GM12878 (cell line): Measurements from ENCODE around the gene RALBP1. TPM values are rescaled to one million over a fixed set of nuclear protein-coding genes. Genes with fewer than 3 reads are reported as not detected.

Experiments used
- ATAC-seq: fragments of 200-7000 bp; cut with Tn5 transposase; 3 replicates; pipeline ENCODE4 v1.9.1; 2020; ENCODE audit warnings: mild to moderate bottlenecking, moderate library complexity
- BruUV-seq: library from RNA; stranded (reverse); fragments of 400-500 nt; replicated peaks from 2 replicates; lab custom pipeline; 2021; lab: Mats Ljungman, UMichigan
- CTCF ChIA-PET: fragments of 300-600 bp; sonication (Branson Sonifier 250); formaldehyde crosslinking; extraction: SDS; loops from one replicate; lab custom pipeline; 2021; ENCODE audit warnings: inconsistent platforms; lab: Yijun Ruan, JAX
- POLR2A ChIA-PET: fragments of 350-600 bp; formaldehyde crosslinking; extraction: SDS; loops from one replicate; lab custom pipeline; 2021; ENCODE audit warnings: inconsistent platforms; lab: Charles Lee
- RAD21 ChIA-PET: fragments of 300-600 bp; sonication (Branson Sonifier 250); formaldehyde crosslinking; loops from one replicate; lab custom pipeline; 2023; ENCODE audit warnings: antibody characterized with exemption; ENCODE audit not compliant: unreplicated experiment; lab: Charles Lee
- SMC1A ChIA-PET: fragments of 300-600 bp; sonication (Branson Sonifier 250); formaldehyde crosslinking; loops from one replicate; lab custom pipeline; 2023; ENCODE audit not compliant: unreplicated experiment, uncharacterized antibody; lab: Charles Lee
- DNase-seq: peaks from one replicate; pipeline ENCODE4 v3.0.0-alpha.2; 2011; ENCODE audit warnings: low read depth, low spot score
- FAIRE-seq: peaks from 3 replicates; lab custom pipeline; 2011; peaks lifted over from hg19 to GRCh38; lab: Jason Lieb, UNC
- H2AFZ ChIP-seq: 2 replicates; pipeline ENCODE4 v1.6.0; 2011; ENCODE audit warnings: low read depth, low read length, control low read depth; ENCODE audit not compliant: control insufficient read depth
- H3K27ac ChIP-seq: 2 replicates; pipeline ENCODE4 v1.5.1; 2011; ENCODE audit warnings: control low read depth; ENCODE audit not compliant: control insufficient read depth, insufficient read depth
- H3K27me3 ChIP-seq, 2 experiments: replicated peaks in 1 of 2; 2 replicates each; pipeline versions ENCODE4 v1.6.0 to v1.6.1; 2011; ENCODE audit warnings: low read length in 1 of 2; ENCODE audit not compliant: control insufficient read depth in 2 of 2, insufficient read depth in 2 of 2
- H3K36me3 ChIP-seq, 2 experiments: 2 replicates each; pipeline ENCODE4 v1.5.1; 2011; ENCODE audit warnings: low read length in 1 of 2; ENCODE audit not compliant: control insufficient read depth in 2 of 2, insufficient read depth in 2 of 2
- H3K4me1 ChIP-seq: 2 replicates; pipeline ENCODE4 v1.6.1; 2011; ENCODE audit warnings: mild to moderate bottlenecking, low read length, moderate library complexity, mixed read lengths; ENCODE audit not compliant: control insufficient read depth, insufficient read depth
- H3K4me2 ChIP-seq: 2 replicates; pipeline ENCODE4 v1.6.0; 2011; ENCODE audit warnings: control low read depth; ENCODE audit not compliant: control insufficient read depth, insufficient read depth
- H3K4me3 ChIP-seq: fragments of 200-600 bp; sonication (generic); 2 replicates; pipeline ENCODE4 v1.5.1; 2016
- H3K79me2 ChIP-seq: 2 replicates; pipeline ENCODE4 v1.6.0; 2011; ENCODE audit warnings: low read length; ENCODE audit not compliant: control insufficient read depth, insufficient read depth
- H3K9ac ChIP-seq: 2 replicates; pipeline ENCODE4 v1.8.0; 2011; ENCODE audit warnings: low read length, control low read depth, mixed read lengths; ENCODE audit not compliant: control insufficient read depth, insufficient read depth
- H3K9me3 ChIP-seq: replicated peaks from 3 replicates; pipeline ENCODE4 v1.5.1; 2011; ENCODE audit warnings: mild to moderate bottlenecking, low read length; ENCODE audit not compliant: control insufficient read depth, insufficient read depth
- H4K20me1 ChIP-seq: 2 replicates; pipeline ENCODE4 v1.6.0; 2011; ENCODE audit not compliant: control insufficient read depth, insufficient read depth
- MTA2 ChIP-seq: fragments of 450-650 bp; IDR thresholded peaks from 2 replicates; pipeline ENCODE4 v1.6.1; 2016; ENCODE audit warnings: low read depth, mild to moderate bottlenecking, moderate library complexity
- SMAD5 ChIP-seq: IDR thresholded peaks from 2 replicates; pipeline ENCODE4 v1.6.1; 2016; ENCODE audit warnings: antibody characterized with exemption, low read depth
- WGBS: methylation state at CpG from one replicate; pipeline ENCODE4 v1.1.6; 2016; ENCODE audit warnings: low lambda C conversion rate; ENCODE audit not compliant: insufficient replicate concordance, insufficient coverage; ENCODE audit errors: missing lambda C conversion rate; 5-methylcytosine and 5-hydroxymethylcytosine counted together
- in situ Hi-C: fragments of 300-500 bp; cut with MboI; formaldehyde crosslinking; loops from 9 replicates; pipeline ENCODE4 v1.14.3; 2018; ENCODE audit warnings: mixed read lengths
- intact Hi-C: fragments of 100-400 bp; cut with micrococcal nuclease; formaldehyde crosslinking; loops from one replicate; pipeline ENCODE4 v1.14.2; 2022; ENCODE audit not compliant: unreplicated experiment
- polyA plus RNA-seq, 11 experiments: library from polyadenylated mRNA; depleted of rRNA in 4 of 11; unstranded in 6 of 11; stranded (reverse) in 5 of 11; fragments of >200 nt; fragmentation: Nextera tagmentation in 4 of 11; fragmentation: Illumina TruSeq in 1 of 11; extraction: Ambion mirVana in 4 of 11; extraction: Trizol in 1 of 11; gene quantifications; 1 replicate in 1 of 11; 2 replicates in 10 of 11; pipeline versions ENCODE4 v1.2.1 to v1.2.3, GENCODE V29; 2011 to 2016; ENCODE audit warnings: inconsistent platforms in 2 of 11, missing spikeins in 2 of 11, low read depth in 1 of 11
- total RNA-seq, 4 experiments: library from RNA; depleted of rRNA in 3 of 4; stranded (reverse); fragments of >200 nt in 3 of 4; fragmentation: Illumina TruSeq in 1 of 4; extraction: Trizol in 1 of 4; gene quantifications; 2 replicates each; pipeline versions ENCODE4 v1.2.1 to v1.2.3, GENCODE V29; 2013 to 2021
- TF ChIP-seq, protein P1 (sequence below): fragments of 450-650 bp; IDR thresholded peaks from 2 replicates; pipeline ENCODE4 v1.6.1; 2016; ENCODE audit warnings: mild to moderate bottlenecking, moderate library complexity, borderline replicate concordance

The RALBP1 gene
- total and polyA plus RNA-seq, 10 of the 15 experiments (the other 5 are each of a cell fraction or from before 2014, with no cell fraction given), result 11.2 to 46.9 (median 41.8) TPM

- Histone ChIP-seq H3K9ac (no peak overlapping the region), H2AFZ (no peak overlapping the region), H4K20me1 (no peaks in the 10 kb centered on the region), H3K79me2 (no peaks in the 10 kb centered on the region)
- 97% methylated on average over 7 of the region's 7 CpGs for WGBS
- ChIA-PET SMC1A (interaction anchor here (1.0 kb wide), 1 partner anchor 35 kb away, joined by 3 read pairs; no protein-coding TSS in a partner anchor), CTCF (no interaction called here), POLR2A (no interaction called here)
- in situ Hi-C loops, result no loop called here
- DNase-seq (no peak), FAIRE-seq (no peak)
- TF ChIP-seq MTA2 (no peak), SMAD5 (no peak)
- TF ChIP-seq, protein P1, sequence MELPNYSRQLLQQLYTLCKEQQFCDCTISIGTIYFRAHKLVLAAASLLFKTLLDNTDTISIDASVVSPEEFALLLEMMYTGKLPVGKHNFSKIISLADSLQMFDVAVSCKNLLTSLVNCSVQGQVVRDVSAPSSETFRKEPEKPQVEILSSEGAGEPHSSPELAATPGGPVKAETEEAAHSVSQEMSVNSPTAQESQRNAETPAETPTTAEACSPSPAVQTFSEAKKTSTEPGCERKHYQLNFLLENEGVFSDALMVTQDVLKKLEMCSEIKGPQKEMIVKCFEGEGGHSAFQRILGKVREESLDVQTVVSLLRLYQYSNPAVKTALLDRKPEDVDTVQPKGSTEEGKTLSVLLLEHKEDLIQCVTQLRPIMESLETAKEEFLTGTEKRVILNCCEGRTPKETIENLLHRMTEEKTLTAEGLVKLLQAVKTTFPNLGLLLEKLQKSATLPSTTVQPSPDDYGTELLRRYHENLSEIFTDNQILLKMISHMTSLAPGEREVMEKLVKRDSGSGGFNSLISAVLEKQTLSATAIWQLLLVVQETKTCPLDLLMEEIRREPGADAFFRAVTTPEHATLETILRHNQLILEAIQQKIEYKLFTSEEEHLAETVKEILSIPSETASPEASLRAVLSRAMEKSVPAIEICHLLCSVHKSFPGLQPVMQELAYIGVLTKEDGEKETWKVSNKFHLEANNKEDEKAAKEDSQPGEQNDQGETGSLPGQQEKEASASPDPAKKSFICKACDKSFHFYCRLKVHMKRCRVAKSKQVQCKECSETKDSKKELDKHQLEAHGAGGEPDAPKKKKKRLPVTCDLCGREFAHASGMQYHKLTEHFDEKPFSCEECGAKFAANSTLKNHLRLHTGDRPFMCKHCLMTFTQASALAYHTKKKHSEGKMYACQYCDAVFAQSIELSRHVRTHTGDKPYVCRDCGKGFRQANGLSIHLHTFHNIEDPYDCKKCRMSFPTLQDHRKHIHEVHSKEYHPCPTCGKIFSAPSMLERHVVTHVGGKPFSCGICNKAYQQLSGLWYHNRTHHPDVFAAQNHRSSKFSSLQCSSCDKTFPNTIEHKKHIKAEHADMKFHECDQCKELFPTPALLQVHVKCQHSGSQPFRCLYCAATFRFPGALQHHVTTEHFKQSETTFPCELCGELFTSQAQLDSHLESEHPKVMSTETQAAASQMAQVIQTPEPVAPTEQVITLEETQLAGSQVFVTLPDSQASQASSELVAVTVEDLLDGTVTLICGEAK, result no peak
- TF ChIP-seq, all 136 proteins: peak for 0
- RAD21 ChIA-PET, result no interaction called here
- intact Hi-C loops, result no loop called here
- H3K4me3 ChIP-seq, result no peak overlapping the region
- no TSS peak for BruUV-seq
- H3K4me1 ChIP-seq, result no peaks in the 10 kb centered on the region
- no peak for ATAC-seq
- H3K27ac ChIP-seq, result no peak overlapping the region
- H3K27me3 ChIP-seq, result no peaks in the 10 kb centered on the region
- H3K9me3 ChIP-seq, result no peaks in the 10 kb centered on the region; the same call in 2 of the 3 replicates
- H3K4me2 ChIP-seq, result no peak overlapping the region
- peaks cover 4 to 6% of the 10 kb centered on the region in 2 experiments for H3K36me3 ChIP-seq
Observed at GRCh38 chr18:9581667-9582066, 106.4 kb downstream of the RALBP1 start.
